Activated CD4-positive, alpha-beta T cell treated with anti-CD3 and anti-CD28 coated beads for 48 hours (primary cell): Measurements from ENCODE around the gene KRT74.

ENCODE experiments used
- DNase-seq: peaks from one replicate; pipeline ENCODE4 v3.0.0-alpha.2; 2020

The KRT74 gene

DNA sequence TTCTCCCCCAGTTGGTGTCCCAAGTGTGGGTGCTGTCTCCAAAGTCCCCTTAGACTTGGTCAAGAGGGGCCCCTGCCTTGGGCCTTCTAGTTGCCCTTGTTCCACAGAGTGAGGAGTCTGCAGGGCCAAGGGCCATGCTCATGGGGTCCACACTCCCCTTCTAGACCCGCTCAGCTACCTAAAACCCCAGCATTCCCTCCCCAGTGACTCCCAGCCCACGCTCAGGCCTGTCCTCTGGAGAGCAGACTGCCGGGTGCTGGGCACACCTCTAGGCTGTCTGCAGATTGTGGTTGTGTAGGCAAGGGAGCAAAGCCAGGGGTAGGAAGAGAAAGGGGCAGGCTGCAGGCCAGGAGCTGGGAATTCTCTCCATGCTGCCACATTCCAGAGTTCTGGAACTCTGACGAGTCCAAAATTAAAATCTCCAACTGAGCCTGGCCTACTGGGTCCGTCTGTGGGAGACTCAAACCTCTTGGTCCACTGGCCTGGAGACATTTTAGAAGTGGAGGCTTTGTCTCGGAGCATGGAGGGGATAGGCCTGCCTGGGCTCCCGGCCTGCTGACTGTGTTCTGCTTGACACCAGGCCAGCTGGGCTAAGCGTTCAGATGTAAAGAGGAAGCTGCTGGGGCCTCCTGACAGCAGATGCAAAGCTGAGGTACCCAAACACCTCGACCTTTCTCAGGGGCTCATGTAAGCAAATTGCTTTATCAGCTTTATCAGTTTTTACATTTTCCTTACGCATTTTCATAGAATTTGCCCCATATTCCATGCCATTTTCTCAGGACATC is 39.8 kb downstream of the KRT74 start:
- no peak for DNase-seq

DNA sequence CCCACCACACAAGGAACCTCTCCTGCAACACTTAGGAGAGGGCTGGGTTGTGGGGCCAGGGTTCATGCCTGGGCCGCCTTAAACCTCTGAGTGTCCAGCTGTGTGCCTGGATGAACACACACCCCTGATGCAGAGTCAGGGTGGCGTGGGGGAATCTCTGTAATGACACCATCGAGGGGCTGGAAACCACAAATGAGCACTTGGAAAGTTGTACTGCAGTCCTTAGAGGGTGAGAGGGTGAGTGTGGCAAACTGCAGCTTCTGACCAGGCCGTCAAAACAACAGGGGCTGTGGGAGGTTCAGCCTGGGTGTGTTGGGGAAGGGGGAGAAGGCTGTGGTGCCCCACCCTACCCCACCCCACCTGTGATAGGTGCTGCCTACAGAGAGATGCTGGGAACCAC is 41.0 kb downstream of the KRT74 start:
- DNase-seq = no peak

GRCh38 chr12:52531566-52532300 is 41.9 kb downstream of the KRT74 start:
- DNase-seq = no peak

DNA sequence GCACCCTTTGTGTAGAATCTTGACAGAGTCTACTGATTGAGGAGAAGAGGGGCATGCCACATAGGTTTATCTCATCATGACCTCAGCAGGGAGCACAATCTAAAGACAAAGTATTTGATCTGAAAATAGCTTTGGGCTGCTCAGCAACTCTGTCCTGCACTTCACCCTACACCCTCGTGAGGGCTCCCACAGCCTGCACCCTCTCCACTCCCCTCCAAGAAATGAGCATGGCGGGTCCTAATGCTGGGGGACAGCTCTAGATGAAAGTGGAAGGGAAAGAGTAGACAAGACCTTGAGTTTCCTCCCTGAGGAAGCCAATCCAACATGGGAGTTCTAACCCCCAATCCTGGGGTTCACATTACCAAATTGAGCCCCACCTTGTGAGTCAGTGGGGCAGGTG is 42.7 kb downstream of the KRT74 start:
- DNase-seq = no peak

DNA sequence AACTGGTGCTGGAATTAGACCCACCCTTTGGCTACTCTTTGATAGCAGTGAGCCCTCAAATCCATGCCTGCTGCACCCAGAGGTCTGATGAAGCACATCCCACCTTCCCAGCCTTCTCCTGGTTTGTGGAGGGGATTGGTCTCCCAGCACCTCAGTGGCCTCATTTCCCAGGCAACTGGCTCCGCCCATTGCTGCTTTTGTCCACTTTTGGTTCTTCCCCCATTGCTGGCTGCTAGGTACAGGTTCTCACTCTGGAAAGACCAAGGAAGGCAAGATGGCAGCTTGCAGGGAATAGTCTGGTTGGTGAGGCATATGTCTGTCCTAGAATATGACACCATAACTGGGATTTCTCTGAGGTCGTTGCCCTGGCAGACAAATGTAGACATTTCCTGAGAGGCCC is 43.3 kb downstream of the KRT74 start:
- DNase-seq = no peak

DNA sequence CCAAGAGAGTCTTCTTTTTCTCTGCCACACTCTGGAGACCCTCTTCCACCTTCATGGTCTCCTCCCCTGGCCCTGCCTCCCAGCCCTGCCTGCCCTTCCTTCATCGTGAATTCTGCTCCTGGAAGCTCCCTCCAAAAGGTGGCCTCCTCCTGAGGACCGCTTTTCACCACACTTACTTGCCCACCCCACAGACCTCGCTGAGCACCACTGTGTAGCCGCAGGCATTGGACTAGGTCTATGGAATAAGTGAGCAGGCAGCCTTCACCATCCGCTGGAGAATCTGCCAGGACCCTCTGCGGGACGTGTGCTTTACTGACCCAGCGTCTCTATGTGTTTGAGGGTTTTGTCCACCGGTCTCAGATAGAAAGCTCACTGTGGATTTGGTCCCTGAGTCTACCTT is 43.8 kb downstream of the KRT74 start:
- no peak for DNase-seq

DNA sequence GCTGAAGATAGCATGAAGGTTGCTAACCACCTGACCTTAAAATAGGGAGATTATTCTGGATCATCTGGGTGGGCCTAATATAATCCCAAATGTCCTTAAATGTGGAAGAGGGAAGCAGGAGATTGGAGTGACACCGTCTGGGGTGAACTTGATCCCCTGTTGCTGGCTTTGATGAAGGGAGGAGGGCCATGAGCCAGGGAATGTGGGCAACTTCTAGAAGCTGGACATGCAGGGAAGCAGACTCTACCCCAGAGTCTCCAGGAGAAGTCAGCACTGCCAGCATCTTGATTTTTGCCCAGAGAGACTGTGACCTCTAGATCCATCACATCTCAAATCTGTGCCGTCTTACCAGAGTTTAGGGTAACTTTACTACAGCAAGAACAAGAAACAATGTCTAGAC is 44.2 kb downstream of the KRT74 start:
- no peak for DNase-seq

DNA sequence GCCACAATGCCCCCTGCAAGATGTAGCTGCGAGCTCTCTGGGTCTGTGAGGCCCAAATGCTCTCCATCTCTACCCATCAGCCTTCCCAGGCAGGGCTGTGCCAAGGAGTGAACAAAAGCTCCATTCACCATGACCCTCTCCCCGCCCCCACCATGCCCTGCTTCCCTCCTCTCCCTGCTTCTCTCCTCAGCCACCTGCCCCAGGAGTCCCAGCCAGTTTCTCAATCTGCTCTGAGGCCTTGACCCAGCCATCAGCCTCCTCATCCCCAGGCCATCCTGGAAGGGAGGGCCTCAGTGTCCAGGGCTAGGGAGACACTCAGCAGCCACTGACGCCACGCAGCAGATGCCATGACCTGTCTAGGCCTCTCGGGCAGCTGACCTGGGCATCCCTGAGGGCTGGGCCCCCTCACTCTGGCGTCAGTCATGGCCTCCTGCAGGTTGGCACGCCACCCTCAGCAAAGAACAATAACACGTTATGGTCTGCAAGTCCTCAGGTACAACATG is 45.0 kb downstream of the KRT74 start:
- DNase-seq = no peak

DNA sequence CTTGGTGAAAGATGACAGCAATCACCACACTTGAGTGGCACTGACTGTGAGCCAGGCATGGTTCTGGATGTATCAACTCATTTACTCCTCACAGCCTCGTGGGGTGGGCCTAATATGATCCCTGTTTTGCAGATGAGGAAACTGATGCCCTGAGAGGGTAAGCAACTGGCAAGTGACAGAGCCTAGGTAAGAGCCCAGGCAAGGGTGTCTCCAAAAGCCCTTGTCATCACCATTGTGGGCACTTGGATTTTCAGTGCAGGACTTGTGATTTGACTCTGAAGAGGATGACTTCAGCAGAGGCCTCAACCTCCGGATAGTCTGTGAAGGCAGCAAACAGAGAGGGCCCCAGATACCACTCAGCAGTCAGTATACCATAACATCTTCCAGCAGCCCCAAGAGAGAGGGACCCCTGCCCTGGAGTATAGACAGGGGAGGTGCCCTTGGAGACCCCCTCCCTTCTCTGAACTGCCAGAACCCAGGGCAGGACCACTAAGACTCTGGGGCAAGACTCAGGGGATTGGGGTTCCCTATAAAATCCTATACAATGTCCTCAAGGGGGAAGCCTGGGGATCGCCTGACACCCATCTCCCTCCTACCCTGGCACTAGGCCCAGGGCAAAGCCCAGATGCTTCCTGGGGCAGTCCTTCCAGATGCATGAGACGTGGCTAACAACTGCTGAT is 46.4 kb downstream of the KRT74 start:
- DNase-seq = no peak

GRCh38 chr12:52526511-52526951 is 47.1 kb downstream of the KRT74 start:
- no peak for DNase-seq

GRCh38 chr12:52525661-52526499 is 47.8 kb downstream of the KRT74 start:
- no peak for DNase-seq

GRCh38 chr12:52524898-52525591 is 48.6 kb downstream of the KRT74 start:
- no peak for DNase-seq

DNA sequence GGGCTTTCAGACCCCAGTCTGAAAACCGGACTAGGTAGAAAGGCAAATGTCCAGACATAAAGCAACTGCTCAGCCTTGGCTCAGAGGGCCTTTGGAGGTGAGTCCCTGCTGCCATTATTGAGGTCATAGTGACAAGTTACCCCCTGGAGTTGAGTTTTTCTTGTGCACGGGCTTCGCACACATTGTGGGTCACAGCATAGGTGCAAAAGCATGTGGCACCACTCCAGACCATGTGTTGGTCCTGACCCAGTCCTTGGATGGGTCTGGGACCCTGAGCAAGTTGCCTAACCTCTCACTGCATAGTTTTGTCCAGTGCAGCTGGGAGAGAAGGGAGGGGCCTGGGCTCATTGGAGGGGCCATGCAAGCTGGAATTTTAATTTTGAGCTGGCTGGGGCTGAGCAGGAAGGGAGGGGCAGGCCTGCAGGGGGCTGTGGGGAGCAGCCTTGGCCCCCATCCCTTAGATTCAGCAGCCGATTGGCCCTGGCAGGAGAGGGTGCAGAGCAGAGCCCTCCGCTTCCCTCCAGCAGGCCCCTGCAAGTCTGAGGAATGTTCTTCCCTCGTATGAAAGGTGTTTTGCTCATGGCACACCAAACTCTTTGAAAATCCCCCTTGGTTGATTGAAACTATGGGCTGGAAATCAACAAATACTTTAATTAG is 49.3 kb downstream of the KRT74 start:
- no peak for DNase-seq

DNA sequence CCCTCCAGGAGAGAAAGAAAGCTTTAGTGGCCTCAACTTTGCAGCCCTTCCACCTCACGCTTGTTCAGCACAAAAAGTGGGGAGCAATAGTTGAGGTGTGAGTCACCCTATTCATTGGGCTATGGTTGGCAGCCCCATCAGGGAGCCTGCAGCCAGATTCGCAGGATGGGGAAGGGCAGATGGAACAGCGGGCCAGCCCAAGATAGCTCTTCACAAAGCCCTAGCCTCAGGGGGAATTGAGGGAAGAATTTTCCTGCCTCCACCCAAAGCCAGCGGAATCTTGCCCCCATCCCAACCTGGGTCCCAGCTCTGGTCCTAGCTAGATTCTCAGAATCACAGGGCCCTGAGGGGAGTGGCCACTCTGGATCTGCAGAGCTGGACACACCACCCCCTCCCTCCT is 49.8 kb downstream of the KRT74 start:
- DNase-seq = no peak

DNA sequence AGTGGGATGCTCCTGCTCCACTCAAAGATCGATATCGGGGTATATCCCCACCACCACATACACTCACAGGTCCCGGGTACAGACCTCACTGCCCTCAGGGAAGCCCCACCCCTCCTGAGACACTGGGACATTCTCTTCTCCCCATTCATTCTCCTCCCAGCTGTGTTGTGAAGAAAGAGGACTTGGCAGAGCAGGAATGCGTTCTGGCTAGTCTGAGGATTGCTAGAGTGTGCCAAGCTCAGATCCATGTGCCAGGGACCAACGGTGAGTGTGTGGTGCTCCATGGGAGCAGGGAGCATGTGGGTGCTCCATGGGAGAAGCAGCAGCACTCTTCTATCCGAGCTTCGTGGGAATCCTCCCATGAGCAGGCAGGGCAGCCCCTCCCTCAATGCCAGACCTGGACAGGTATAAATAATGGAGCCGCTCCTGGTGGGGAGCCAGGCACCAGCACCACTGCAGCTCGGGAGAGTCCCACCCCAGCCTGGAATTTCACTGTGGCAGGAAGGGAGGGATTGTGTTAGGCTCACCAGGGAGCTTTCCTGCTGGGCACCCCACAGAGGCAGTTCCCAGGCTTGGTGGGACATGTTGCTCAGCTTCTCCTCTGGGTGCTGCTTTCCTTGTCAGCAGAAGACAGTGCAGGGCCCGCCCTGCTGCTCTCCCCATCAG is 51.2 kb downstream of the KRT74 start:
- no peak for DNase-seq

GRCh38 chr12:52521568-52522266 is 51.9 kb downstream of the KRT74 start:
- DNase-seq = no peak

GRCh38 chr12:52521175-52521567 is 52.5 kb downstream of the KRT74 start:
- no peak for DNase-seq

DNA sequence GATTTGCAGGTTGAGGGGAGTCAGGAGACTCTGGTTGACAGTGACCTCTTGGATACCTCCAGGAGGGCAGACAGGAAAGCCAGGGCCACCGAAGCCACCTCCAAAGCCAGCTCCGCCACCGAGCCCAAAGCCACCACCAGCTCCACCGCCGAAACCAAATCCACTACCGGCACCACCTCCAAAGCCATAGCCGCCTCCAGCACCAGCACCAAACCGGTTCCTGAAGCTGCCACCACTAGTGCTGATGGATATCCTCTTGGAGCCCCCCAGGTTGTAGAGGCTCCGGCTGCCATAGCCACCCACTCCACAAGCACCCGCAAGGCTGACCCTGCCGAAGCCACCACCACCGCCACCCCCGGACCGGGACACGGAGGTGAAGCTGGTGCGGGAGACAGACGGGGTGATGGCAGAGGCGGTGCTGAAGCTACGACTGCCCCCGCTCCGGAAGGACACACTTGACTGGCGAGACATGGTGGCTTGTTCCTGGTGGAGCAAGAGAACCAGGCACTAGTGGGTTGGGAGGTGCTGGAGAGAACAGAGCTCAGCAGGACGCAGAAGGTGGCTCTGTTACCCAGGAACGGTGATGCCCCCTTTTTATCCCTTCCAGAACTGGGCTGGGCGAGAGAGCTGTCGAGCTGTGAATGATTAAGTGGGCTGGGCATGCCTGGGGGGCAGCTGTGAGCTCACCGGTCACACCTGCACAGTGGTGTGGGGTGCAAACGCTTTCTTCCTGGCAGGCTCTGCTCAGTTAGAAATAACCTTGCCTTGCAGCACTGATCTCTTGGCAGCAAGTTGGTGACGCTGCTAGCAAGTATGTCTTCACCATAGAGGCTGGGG is 53.6 kb downstream of the KRT74 start, which contains the start of gene KRT5:
KRT5 (minus strand) TSS at position 569 of the 837 bp plus-strand sequence; CDS start at position 471, 98 bp downstream.
- DNase-seq = no peak

DNA sequence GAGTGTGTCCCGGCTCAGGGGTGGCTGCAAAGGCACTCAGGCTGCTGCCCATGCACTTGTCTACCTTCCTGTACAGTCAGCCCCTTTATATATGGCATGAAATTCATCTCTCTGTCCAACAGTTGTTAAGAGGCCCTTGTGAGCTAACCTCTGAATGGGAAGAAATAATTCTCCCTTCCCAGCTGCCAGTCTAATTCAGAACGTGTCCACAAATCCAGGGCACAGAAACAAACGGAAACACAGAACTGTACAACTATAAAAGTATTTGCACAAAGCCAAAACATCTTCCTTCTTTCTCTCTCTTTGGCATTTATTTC is 54.3 kb downstream of the KRT74 start:
- DNase-seq = no peak
